RPMI7951 (cell line): ENCODE measurements around the gene HYDIN. TPM values are rescaled to one million over a fixed set of nuclear protein-coding genes. Genes with fewer than 3 reads are reported as not detected.

Experiments
- DNase-seq: peaks from one replicate; pipeline ENCODE4 v3.0.0-alpha.2; 2012; ENCODE audit warnings: low read depth
- total RNA-seq: library from RNA; depleted of rRNA; stranded (reverse); fragments of >200 nt; shearing (Covaris generic); gene quantifications from 2 replicates; pipeline ENCODE4 v1.2.3, GENCODE V29; 2014; rRNA removed

The HYDIN gene
- under 0.01 and 0.39 TPM in 2 replicates for total RNA-seq

GRCh38 chr16:71230122-71230845 lies at the start of gene HYDIN:
HYDIN (minus strand) TSS chr16:71230722; CDS start chr16:71186895, 43,827 bp downstream.
- DNase-seq, result peak; percentile 58

GRCh38 chr16:71276589-71277334 lies 46.2 kb upstream of the HYDIN start:
- no peak for DNase-seq

GRCh38 chr16:71273384-71273783 lies 42.9 kb upstream of the HYDIN start:
- DNase-seq, result no peak

- no peak for DNase-seq
Observed at GRCh38 chr16:71264299-71264698, 33.8 kb upstream of the HYDIN start.

GRCh38 chr16:71263582-71263981 lies 33.1 kb upstream of the HYDIN start:
- DNase-seq, result no peak

- DNase-seq, result no peak
Observed at GRCh38 chr16:71262391-71262790, 31.9 kb upstream of the HYDIN start.

GRCh38 chr16:71260995-71261394 lies 30.5 kb upstream of the HYDIN start:
- no peak for DNase-seq

GRCh38 chr16:71259086-71259485 lies 28.6 kb upstream of the HYDIN start:
- no peak for DNase-seq

- no peak for DNase-seq
Observed at GRCh38 chr16:71258372-71258771, 27.9 kb upstream of the HYDIN start.

- no peak for DNase-seq
Observed at GRCh38 chr16:71257768-71258167, 27.2 kb upstream of the HYDIN start.

- no peak for DNase-seq
Observed at GRCh38 chr16:71255721-71256120, 25.2 kb upstream of the HYDIN start.

GRCh38 chr16:71254832-71255525 lies 24.5 kb upstream of the HYDIN start:
- DNase-seq, result no peak

GRCh38 chr16:71250461-71251235 lies 20.1 kb upstream of the HYDIN start:
- no peak for DNase-seq

- DNase-seq, result no peak
Observed at GRCh38 chr16:71249399-71249798, 18.9 kb upstream of the HYDIN start.

- DNase-seq, result no peak
Observed at GRCh38 chr16:71247478-71247877, 17.0 kb upstream of the HYDIN start.

GRCh38 chr16:71246309-71246708 lies 15.8 kb upstream of the HYDIN start:
- no peak for DNase-seq

GRCh38 chr16:71244521-71244920 lies 14.0 kb upstream of the HYDIN start:
- no peak for DNase-seq

GRCh38 chr16:71242601-71243000 lies 12.1 kb upstream of the HYDIN start:
- no peak for DNase-seq

- no peak for DNase-seq
Observed at GRCh38 chr16:71242036-71242435, 11.5 kb upstream of the HYDIN start.

- DNase-seq, result no peak
Observed at GRCh38 chr16:71229344-71229743, 1.2 kb downstream of the HYDIN start.

GRCh38 chr16:71226229-71227141 lies 4.0 kb downstream of the HYDIN start:
- DNase-seq, result no peak
